DOHH2 (cell line): ENCODE data around the gene FBXL13.

Experiments used
- EZH2phosphoT487 ChIP-seq: fragments of 200-600 bp; sonication (generic); IDR thresholded peaks from 2 replicates; pipeline ENCODE4 v1.6.1; 2017; ENCODE audit warnings: borderline replicate concordance, mild to moderate bottlenecking, antibody characterized with exemption, low read length, moderate library complexity, mixed read lengths
- TF ChIP-seq, protein P1 (sequence below): fragments of 200-600 bp; sonication (generic); IDR thresholded peaks from one replicate; pipeline ENCODE4 v1.5.1; 2014; ENCODE audit warnings: antibody characterized with exemption, mild to moderate bottlenecking, low read depth, low read length; ENCODE audit not compliant: poor library complexity, severe bottlenecking

DNA sequence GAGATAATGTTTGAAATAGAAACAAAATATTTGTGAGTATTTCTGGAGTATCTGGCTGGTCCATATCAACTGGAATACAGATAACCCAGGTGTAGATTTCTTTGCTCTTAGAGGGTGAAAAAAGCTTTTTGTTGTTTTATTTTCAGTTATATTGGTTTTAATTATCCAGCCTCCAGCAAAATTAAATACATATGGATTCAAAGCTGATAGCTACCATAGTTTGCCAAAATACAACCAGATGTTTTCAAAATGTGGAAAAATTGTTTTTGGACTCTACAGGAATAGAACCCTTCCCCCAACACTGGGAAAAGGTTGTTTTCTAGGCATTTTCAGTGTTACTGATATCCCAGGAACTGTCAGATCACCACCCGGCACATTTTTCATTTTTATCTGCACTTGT lies 131.7 kb downstream of the FBXL13 start:
- TF ChIP-seq, protein P1, sequence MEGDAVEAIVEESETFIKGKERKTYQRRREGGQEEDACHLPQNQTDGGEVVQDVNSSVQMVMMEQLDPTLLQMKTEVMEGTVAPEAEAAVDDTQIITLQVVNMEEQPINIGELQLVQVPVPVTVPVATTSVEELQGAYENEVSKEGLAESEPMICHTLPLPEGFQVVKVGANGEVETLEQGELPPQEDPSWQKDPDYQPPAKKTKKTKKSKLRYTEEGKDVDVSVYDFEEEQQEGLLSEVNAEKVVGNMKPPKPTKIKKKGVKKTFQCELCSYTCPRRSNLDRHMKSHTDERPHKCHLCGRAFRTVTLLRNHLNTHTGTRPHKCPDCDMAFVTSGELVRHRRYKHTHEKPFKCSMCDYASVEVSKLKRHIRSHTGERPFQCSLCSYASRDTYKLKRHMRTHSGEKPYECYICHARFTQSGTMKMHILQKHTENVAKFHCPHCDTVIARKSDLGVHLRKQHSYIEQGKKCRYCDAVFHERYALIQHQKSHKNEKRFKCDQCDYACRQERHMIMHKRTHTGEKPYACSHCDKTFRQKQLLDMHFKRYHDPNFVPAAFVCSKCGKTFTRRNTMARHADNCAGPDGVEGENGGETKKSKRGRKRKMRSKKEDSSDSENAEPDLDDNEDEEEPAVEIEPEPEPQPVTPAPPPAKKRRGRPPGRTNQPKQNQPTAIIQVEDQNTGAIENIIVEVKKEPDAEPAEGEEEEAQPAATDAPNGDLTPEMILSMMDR = no peak
- no peak for TF ChIP-seq EZH2phosphoT487
